OCI-LY3 (cell line): ENCODE data around the gene NFIB.

Source experiments
- CTCF ChIP-seq: fragments of 200-600, 300-600 bp; sonication (generic); IDR thresholded peaks from 2 replicates; pipeline ENCODE4 v1.5.1; 2014; ENCODE audit warnings: antibody characterized with exemption, low read length, low read depth
- EZH2phosphoT487 ChIP-seq: fragments of 200-600 bp; shearing (Covaris generic); IDR thresholded peaks from 2 replicates; pipeline ENCODE4 v1.6.1; 2018; ENCODE audit warnings: antibody characterized with exemption, mixed run types, low read depth

GRCh38 chr9:14214693-14215092 is 99.2 kb downstream of the NFIB start:
- TF ChIP-seq CTCF (no peak), EZH2phosphoT487 (no peak)
